ENCODE data around the gene FAM184A. TPM values are rescaled to one million over a fixed set of nuclear protein-coding genes. Genes with fewer than 3 reads are reported as not detected.
"Not testable (repeated sequence)": the region's sequence is repeated elsewhere in the genome, so short reads cannot be mapped to it uniquely, and the experiment has no call there.

The FAM184A gene
- total RNA-seq = 1 to 10 TPM; 2.2 to 2.7 TPM

GRCh38 chr6:119078376-119079282 is at the start of gene FAM184A:
FAM184A (minus strand) TSS chr6:119078664; CDS start chr6:119078299, 365 bp downstream.
- peaks cover 24% of the 10 kb centered on the region for H3K4me1 Mint-ChIP-seq (ENCODE audit: low read depth)
- ChIA-PET POLR2A (interaction anchor here (1.0 kb wide), 1 partner anchor 24 kb away, joined by 3 read pairs; no protein-coding TSS in a partner anchor), CTCF (interaction anchor here (0.6 to 2.3 kb wide), 12 partner anchors 12 to 954 kb away, joined by 3 to 12 read pairs (median 4); no protein-coding TSS in a partner anchor)
- H3K9me3 Mint-ChIP-seq (ENCODE audit: insufficient read depth) = peaks cover 5% of the 10 kb centered on the region
- ATAC-seq (peak; percentile 83), DNase-seq (peak; percentile 73)
- peak within 1 kb of the TSS; percentile 53 for H3K27ac Mint-ChIP-seq
- peak within 1 kb of the TSS; percentile 77 for H3K4me3 Mint-ChIP-seq
- peaks cover 15% of the 10 kb centered on the region for H3K27me3 Mint-ChIP-seq (ENCODE audit: low read depth)
- H3K36me3 Mint-ChIP-seq (ENCODE audit: low read depth) = peaks cover 2% of the 10 kb centered on the region

GRCh38 chr6:119127627-119128026 is 49.2 kb upstream of the FAM184A start:
- no peak overlapping the region for H3K4me3 Mint-ChIP-seq
- CTCF ChIA-PET = interaction anchor here (1.7 kb wide), 1 partner anchor 10 kb away, joined by 6 read pairs; no protein-coding TSS in a partner anchor
- peaks cover 5% of the 10 kb centered on the region for H3K27me3 Mint-ChIP-seq (ENCODE audit: low read depth)
- POLR2A ChIA-PET = interaction anchor here (0.6 kb wide), 1 partner anchor 49 kb away, joined by 4 read pairs; no protein-coding TSS in a partner anchor
- ATAC-seq (no peak), DNase-seq (no peak)
- no peak overlapping the region for H3K27ac Mint-ChIP-seq
- no peaks in the 10 kb centered on the region for H3K36me3 Mint-ChIP-seq (ENCODE audit: low read depth)
- no peaks in the 10 kb centered on the region for H3K9me3 Mint-ChIP-seq (ENCODE audit: insufficient read depth)
- H3K4me1 Mint-ChIP-seq (ENCODE audit: low read depth) = peaks cover 6% of the 10 kb centered on the region

GRCh38 chr6:119126826-119127225 is 48.4 kb upstream of the FAM184A start:
- POLR2A ChIA-PET = no interaction called here
- Mint-ChIP-seq H3K27me3 (ENCODE audit: low read depth) (peaks cover 5% of the 10 kb centered on the region), H3K9me3 (ENCODE audit: insufficient read depth) (no peaks in the 10 kb centered on the region), H3K27ac (no peak overlapping the region), H3K4me1 (ENCODE audit: low read depth) (peaks cover 6% of the 10 kb centered on the region), H3K4me3 (no peak overlapping the region), H3K36me3 (ENCODE audit: low read depth) (no peaks in the 10 kb centered on the region)
- DNase-seq (no peak), ATAC-seq (no peak)
- CTCF ChIA-PET = interaction anchor here (0.6 to 1.7 kb wide), 2 partner anchors 9 to 616 kb away, joined by 3 to 6 read pairs; no protein-coding TSS in a partner anchor

DNA sequence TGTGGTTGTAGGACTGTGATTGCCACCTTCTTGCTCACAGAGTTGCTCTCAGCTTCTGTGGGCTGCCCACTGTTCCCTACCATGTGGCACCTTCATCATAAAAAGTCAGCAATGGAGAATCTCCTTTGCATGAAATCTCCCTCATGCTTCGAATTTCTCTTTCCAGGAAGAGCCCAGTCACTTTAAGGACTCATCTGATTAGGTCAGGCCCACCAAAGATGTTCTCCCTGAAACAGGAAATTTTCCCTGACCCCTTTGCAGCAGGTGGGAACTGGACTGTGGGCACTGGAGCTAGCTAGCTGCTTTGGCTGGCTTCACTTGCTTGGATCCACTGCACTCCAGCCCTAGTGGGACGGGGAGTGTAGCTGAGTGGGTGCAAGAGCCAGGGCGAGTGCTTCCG is 47.7 kb upstream of the FAM184A start:
- DNase-seq (no peak), ATAC-seq (no peak)
- no peak overlapping the region for H3K27ac Mint-ChIP-seq
- POLR2A ChIA-PET = no interaction called here
- peaks cover 6% of the 10 kb centered on the region for H3K4me1 Mint-ChIP-seq (ENCODE audit: low read depth)
- H3K4me3 Mint-ChIP-seq = no peak overlapping the region
- CTCF ChIA-PET = interaction anchor here (0.6 to 3.0 kb wide), 3 partner anchors 8 to 617 kb away, joined by 3 to 12 read pairs (median 6); no protein-coding TSS in a partner anchor
- H3K27me3 Mint-ChIP-seq (ENCODE audit: low read depth) = peaks cover 5% of the 10 kb centered on the region
- H3K36me3 Mint-ChIP-seq (ENCODE audit: low read depth) = no peaks in the 10 kb centered on the region
- H3K9me3 Mint-ChIP-seq (ENCODE audit: insufficient read depth) = no peaks in the 10 kb centered on the region

DNA sequence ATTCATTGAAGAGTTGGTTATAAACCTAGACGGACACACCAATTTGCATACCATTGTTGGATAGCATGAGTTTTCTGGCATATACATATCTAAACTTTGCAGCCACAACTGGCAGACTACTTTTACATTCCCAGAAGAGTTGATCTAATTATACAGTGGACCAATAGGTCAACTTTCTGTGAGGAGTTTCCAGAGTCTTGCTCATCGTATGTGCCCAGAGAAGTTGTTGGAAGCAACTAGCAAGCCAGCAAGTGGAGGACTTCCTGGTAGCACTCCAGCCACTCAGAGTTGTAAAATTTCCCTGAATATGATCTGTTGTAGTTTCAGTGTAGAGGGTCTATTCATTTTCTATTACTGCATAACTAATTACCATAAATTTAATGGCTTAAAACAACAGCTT is 47.1 kb upstream of the FAM184A start:
- peaks cover 6% of the 10 kb centered on the region for H3K4me1 Mint-ChIP-seq (ENCODE audit: low read depth)
- POLR2A ChIA-PET = no interaction called here

GRCh38 chr6:119124079-119124824 is 45.8 kb upstream of the FAM184A start:
- no peak overlapping the region for H3K27ac Mint-ChIP-seq
- DNase-seq = no peak
- ChIA-PET POLR2A (no interaction called here), CTCF (interaction anchor here (0.6 to 3.0 kb wide), 3 partner anchors 8 to 356 kb away, joined by 3 to 12 read pairs (median 3); no protein-coding TSS in a partner anchor)
- no peaks in the 10 kb centered on the region for H3K36me3 Mint-ChIP-seq (ENCODE audit: low read depth)
- peaks cover 5% of the 10 kb centered on the region for H3K27me3 Mint-ChIP-seq (ENCODE audit: low read depth)
- H3K4me1 Mint-ChIP-seq (ENCODE audit: low read depth) = peaks cover 3% of the 10 kb centered on the region
- H3K4me3 Mint-ChIP-seq = no peak overlapping the region
- H3K9me3 Mint-ChIP-seq (ENCODE audit: insufficient read depth) = no peaks in the 10 kb centered on the region
- ATAC-seq = no peak

More for the DNA sequence above, 47.1 kb upstream of the FAM184A start:
- no peak overlapping the region for H3K4me3 Mint-ChIP-seq
- H3K27me3 Mint-ChIP-seq (ENCODE audit: low read depth) = peaks cover 5% of the 10 kb centered on the region
- DNase-seq (no peak), ATAC-seq (no peak)
- CTCF ChIA-PET = interaction anchor here (1.1 to 3.0 kb wide), 2 partner anchors 10 to 15 kb away, joined by 3 to 12 read pairs; no protein-coding TSS in a partner anchor
- no peak overlapping the region for H3K27ac Mint-ChIP-seq
- H3K9me3 Mint-ChIP-seq (ENCODE audit: insufficient read depth) = no peaks in the 10 kb centered on the region
- no peaks in the 10 kb centered on the region for H3K36me3 Mint-ChIP-seq (ENCODE audit: low read depth)

GRCh38 chr6:119122336-119122735 is 43.9 kb upstream of the FAM184A start:
- no peaks in the 10 kb centered on the region for H3K9me3 Mint-ChIP-seq (ENCODE audit: insufficient read depth)
- H3K4me1 Mint-ChIP-seq (ENCODE audit: low read depth) = no peaks in the 10 kb centered on the region
- H3K27me3 Mint-ChIP-seq (ENCODE audit: low read depth) = peaks cover 2% of the 10 kb centered on the region
- H3K4me3 Mint-ChIP-seq = no peak overlapping the region
- H3K27ac Mint-ChIP-seq = no peak overlapping the region
- ATAC-seq (no peak), DNase-seq (no peak)
- CTCF ChIA-PET = interaction anchor here (2.0 kb wide), 1 partner anchor 12 kb away, joined by 6 read pairs; no protein-coding TSS in a partner anchor
- no peaks in the 10 kb centered on the region for H3K36me3 Mint-ChIP-seq (ENCODE audit: low read depth)
- POLR2A ChIA-PET = no interaction called here

DNA sequence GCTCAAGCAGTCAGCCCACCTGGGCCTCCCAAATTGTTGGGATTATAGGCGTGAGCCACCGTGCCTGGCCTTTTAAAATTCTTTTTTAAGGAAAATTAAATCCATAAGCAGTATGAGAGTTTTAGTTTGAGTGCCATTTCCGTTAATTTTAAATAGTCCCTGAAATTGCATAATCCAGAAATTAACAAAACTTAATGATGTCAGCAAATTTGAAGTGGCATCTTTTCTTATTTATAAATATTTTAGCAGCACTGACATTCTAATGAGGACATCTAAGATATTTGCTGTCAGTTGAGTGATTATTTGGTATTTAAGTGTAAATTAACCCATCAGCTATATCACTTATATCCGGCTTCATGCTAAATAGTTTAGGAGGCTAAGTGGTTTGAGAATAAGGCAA is 42.9 kb upstream of the FAM184A start:
- Mint-ChIP-seq H3K36me3 (ENCODE audit: low read depth) (no peaks in the 10 kb centered on the region), H3K4me3 (no peak overlapping the region), H3K27ac (no peak overlapping the region), H3K9me3 (ENCODE audit: insufficient read depth) (no peaks in the 10 kb centered on the region), H3K27me3 (ENCODE audit: low read depth) (peaks cover 5% of the 10 kb centered on the region), H3K4me1 (ENCODE audit: low read depth) (no peaks in the 10 kb centered on the region)
- no peak for DNase-seq
- no peak for ATAC-seq
- ChIA-PET POLR2A (no interaction called here), CTCF (interaction anchor here (0.6 to 2.0 kb wide), 2 partner anchors 10 to 11 kb away, joined by 3 to 6 read pairs; no protein-coding TSS in a partner anchor)

DNA sequence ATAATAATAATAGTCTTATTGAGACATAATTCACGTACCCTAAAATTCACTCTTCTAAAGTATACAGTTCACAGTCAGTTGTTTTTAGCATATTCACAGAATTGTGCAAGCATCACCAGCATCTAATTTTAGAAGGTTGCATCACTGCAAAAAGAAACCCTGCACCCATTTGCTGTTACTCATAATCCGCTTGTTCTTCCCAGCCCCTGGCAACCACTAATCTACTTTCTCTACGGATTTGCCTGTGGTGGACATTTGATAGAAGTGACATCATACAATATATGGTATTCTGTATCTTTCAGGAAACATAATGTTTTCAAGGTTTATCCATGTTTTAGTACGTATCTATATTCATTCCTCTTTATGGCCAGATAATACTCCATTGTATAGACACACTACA is 41.5 kb upstream of the FAM184A start:
- ATAC-seq = no peak
- H3K9me3 Mint-ChIP-seq (ENCODE audit: insufficient read depth) = no peaks in the 10 kb centered on the region
- H3K4me1 Mint-ChIP-seq (ENCODE audit: low read depth) = no peaks in the 10 kb centered on the region
- no peaks in the 10 kb centered on the region for H3K36me3 Mint-ChIP-seq (ENCODE audit: low read depth)
- ChIA-PET POLR2A (no interaction called here), CTCF (interaction anchor here (0.9 kb wide), 1 partner anchor 93 kb away, joined by 3 read pairs; no protein-coding TSS in a partner anchor)
- H3K4me3 Mint-ChIP-seq = no peak overlapping the region
- H3K27ac Mint-ChIP-seq = no peak overlapping the region
- no peak for DNase-seq
- H3K27me3 Mint-ChIP-seq (ENCODE audit: low read depth) = peaks cover 5% of the 10 kb centered on the region

DNA sequence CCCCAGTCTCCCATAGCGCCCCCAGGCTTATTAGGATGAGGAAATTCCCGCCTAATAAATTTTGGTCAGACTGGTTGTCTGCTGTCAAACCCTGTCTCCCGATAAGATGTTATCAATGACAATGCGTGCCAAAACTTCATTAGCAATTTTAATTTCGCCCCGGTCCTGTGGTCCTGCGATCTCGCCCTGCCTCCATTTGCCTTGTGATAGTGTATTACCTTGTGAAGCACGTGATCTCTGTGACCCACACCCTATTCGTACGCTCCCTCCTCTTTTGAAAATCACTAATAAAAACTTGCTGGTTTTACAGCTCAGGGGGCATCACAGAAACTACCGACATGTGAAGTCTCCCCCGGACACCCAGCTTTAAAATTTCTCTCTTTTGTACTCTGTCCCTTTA is 40.6 kb upstream of the FAM184A start:
- H3K4me1 Mint-ChIP-seq (ENCODE audit: low read depth); H3K27ac Mint-ChIP-seq; ATAC-seq; H3K9me3 Mint-ChIP-seq (ENCODE audit: insufficient read depth); H3K36me3 Mint-ChIP-seq (ENCODE audit: low read depth); POLR2A ChIA-PET; DNase-seq; H3K4me3 Mint-ChIP-seq; H3K27me3 Mint-ChIP-seq (ENCODE audit: low read depth): not testable (repeated sequence)
- CTCF ChIA-PET = interaction anchor here (0.9 kb wide), 1 partner anchor 92 kb away, joined by 3 read pairs; no protein-coding TSS in a partner anchor

GRCh38 chr6:119116712-119117281 is 38.3 kb upstream of the FAM184A start:
- ATAC-seq (no peak), DNase-seq (no peak)
- ChIA-PET CTCF (interaction anchor here (1.4 to 1.8 kb wide), 2 partner anchors 8 to 13 kb away, joined by 3 read pairs; no protein-coding TSS in a partner anchor), POLR2A (interaction anchor here (0.6 kb wide), 1 partner anchor 158 kb away, joined by 3 read pairs; no protein-coding TSS in a partner anchor)
- Mint-ChIP-seq H3K27ac (no peak overlapping the region), H3K36me3 (ENCODE audit: low read depth) (no peaks in the 10 kb centered on the region), H3K4me3 (no peak overlapping the region), H3K27me3 (ENCODE audit: low read depth) (peaks cover 5% of the 10 kb centered on the region), H3K9me3 (ENCODE audit: insufficient read depth) (no peaks in the 10 kb centered on the region), H3K4me1 (ENCODE audit: low read depth) (peaks cover 4% of the 10 kb centered on the region)
